Measurements from ENCODE around the gene NR3C2.

NR3C2 gene

GRCh38 chr4:148438047-148438446 lies 4.2 kb downstream of the NR3C2 start:
- Histone ChIP-seq H3K27ac (ENCODE audit: low read length) (no peak overlapping the region), H3K4me3 (ENCODE audit: low read depth in 1 of 2, low read length in 2 of 2) (no peak overlapping the region), H3K4me1 (ENCODE audit: insufficient read depth, low read length) (peaks cover 12% of the 10 kb centered on the region), H3K36me3 (ENCODE audit: insufficient read depth, low read length) (no peaks in the 10 kb centered on the region), H3K79me2 (ENCODE audit: insufficient read depth, low read length) (no peaks in the 10 kb centered on the region), H3K4me2 (ENCODE audit: insufficient read depth, low read length) (no peak overlapping the region), H3K9me3 (ENCODE audit: insufficient read depth, low read length, severe bottlenecking) (no peaks in the 10 kb centered on the region), H4K20me1 (ENCODE audit: insufficient read depth, low read length) (no peaks in the 10 kb centered on the region), H2AFZ (ENCODE audit: low read depth, low read length) (no peak overlapping the region), H3K9ac (ENCODE audit: low read depth, low read length) (no peak overlapping the region), H3K27me3 (ENCODE audit: insufficient read depth, low read length, poor library complexity) (peaks cover 18% of the 10 kb centered on the region)
- no peak for ATAC-seq (ENCODE audit: insufficient read depth, low read depth)
- no peak for TF ChIP-seq CTCF (IDR thresholded peaks at IDR 0.05; ENCODE audit: borderline replicate concordance, extremely low read depth, low read length, poor library complexity, severe bottlenecking)
- no peak for TF ChIP-seq EZH2 (IDR thresholded peaks at IDR 0.05; ENCODE audit: borderline replicate concordance, low read depth, low read length, severe bottlenecking)
- no peak for DNase-seq

GRCh38 chr4:148437439-148437838 lies 4.8 kb downstream of the NR3C2 start:
- peaks cover 18% of the 10 kb centered on the region for H3K27me3 ChIP-seq (ENCODE audit: insufficient read depth, low read length, poor library complexity)
- DNase-seq (no peak), ATAC-seq (ENCODE audit: insufficient read depth, low read depth) (no peak)
- no peak overlapping the region for H3K4me2 ChIP-seq (ENCODE audit: insufficient read depth, low read length)
- H3K36me3 ChIP-seq (ENCODE audit: insufficient read depth, low read length), result no peaks in the 10 kb centered on the region
- TF ChIP-seq EZH2 (IDR thresholded peaks at IDR 0.05; ENCODE audit: borderline replicate concordance, low read depth, low read length, severe bottlenecking), result no peak
- TF ChIP-seq CTCF (IDR thresholded peaks at IDR 0.05; ENCODE audit: borderline replicate concordance, extremely low read depth, low read length, poor library complexity, severe bottlenecking), result no peak
- no peaks in the 10 kb centered on the region for H4K20me1 ChIP-seq (ENCODE audit: insufficient read depth, low read length)
- H3K27ac ChIP-seq (ENCODE audit: low read length), result no peak overlapping the region
- peaks cover 8% of the 10 kb centered on the region; the same call in 1 of the 2 replicates for H3K4me1 ChIP-seq (ENCODE audit: insufficient read depth, low read length)
- no peaks in the 10 kb centered on the region for H3K9me3 ChIP-seq (ENCODE audit: insufficient read depth, low read length, severe bottlenecking)
- H2AFZ ChIP-seq (ENCODE audit: low read depth, low read length), result no peak overlapping the region
- no peaks in the 10 kb centered on the region for H3K79me2 ChIP-seq (ENCODE audit: insufficient read depth, low read length)
- H3K9ac ChIP-seq (ENCODE audit: low read depth, low read length), result no peak overlapping the region
- no peak overlapping the region for H3K4me3 ChIP-seq (ENCODE audit: low read depth in 1 of 2, low read length in 2 of 2)

GRCh38 chr4:148436512-148436911 lies 5.7 kb downstream of the NR3C2 start:
- Histone ChIP-seq H3K79me2 (ENCODE audit: insufficient read depth, low read length) (no peaks in the 10 kb centered on the region), H3K9ac (ENCODE audit: low read depth, low read length) (no peak overlapping the region), H4K20me1 (ENCODE audit: insufficient read depth, low read length) (no peaks in the 10 kb centered on the region), H3K4me3 (ENCODE audit: low read depth in 1 of 2, low read length in 2 of 2) (no peak overlapping the region), H3K27ac (ENCODE audit: low read length) (no peak overlapping the region), H3K27me3 (ENCODE audit: insufficient read depth, low read length, poor library complexity) (peaks cover 12% of the 10 kb centered on the region), H3K36me3 (ENCODE audit: insufficient read depth, low read length) (no peaks in the 10 kb centered on the region), H3K4me2 (ENCODE audit: insufficient read depth, low read length) (no peak overlapping the region), H2AFZ (ENCODE audit: low read depth, low read length) (no peak overlapping the region), H3K4me1 (ENCODE audit: insufficient read depth, low read length) (peaks cover 2% of the 10 kb centered on the region; the same call in 1 of the 2 replicates), H3K9me3 (ENCODE audit: insufficient read depth, low read length, severe bottlenecking) (no peaks in the 10 kb centered on the region)
- ATAC-seq (ENCODE audit: insufficient read depth, low read depth), result no peak
- no peak for DNase-seq
- TF ChIP-seq EZH2 (IDR thresholded peaks at IDR 0.05; ENCODE audit: borderline replicate concordance, low read depth, low read length, severe bottlenecking) (no peak), CTCF (IDR thresholded peaks at IDR 0.05; ENCODE audit: borderline replicate concordance, extremely low read depth, low read length, poor library complexity, severe bottlenecking) (no peak)
